Left ventricle myocardium inferior (tissue), 1 donor: ENCODE measurements around the gene MRPS34. TPM values are rescaled to one million over a fixed set of nuclear protein-coding genes. Genes with fewer than 3 reads are reported as not detected.

Experiments used
- DNase-seq: peaks from one replicate; pipeline ENCODE4 v3.0.0-alpha.2; 2020
- H3K27ac ChIP-seq: fragments of 200-600 bp; replicated peaks from 2 replicates; pipeline ENCODE4 v1.8.0; 2021
- H3K27me3 ChIP-seq: fragments of 200-600 bp; 2 replicates; pipeline ENCODE4 v1.8.0; 2021; ENCODE audit warnings: low read depth
- H3K36me3 ChIP-seq: fragments of 200-600 bp; 2 replicates; pipeline ENCODE4 v1.8.0; 2021
- H3K4me1 ChIP-seq: fragments of 200-600 bp; 2 replicates; pipeline ENCODE4 v1.8.0; 2021
- H3K4me3 ChIP-seq: fragments of 200-600 bp; 2 replicates; pipeline ENCODE4 v1.8.0; 2021; ENCODE audit warnings: mild to moderate bottlenecking, moderate library complexity
- H3K9me3 ChIP-seq: fragments of 200-600 bp; replicated peaks from 2 replicates; pipeline ENCODE4 v1.8.0; 2021
- CTCF ChIP-seq: fragments of 200-600 bp; IDR thresholded peaks from 2 replicates; pipeline ENCODE4 v1.8.0; 2021; ENCODE audit warnings: antibody characterized with exemption, mild to moderate bottlenecking, borderline replicate concordance
- intact Hi-C: fragments of 100-400 bp; cut with micrococcal nuclease; formaldehyde crosslinking; loops from one replicate; pipeline ENCODE4 v1.11.0; 2022
- total RNA-seq: library from RNA; stranded (reverse); fragmentation: NEBNext Ultra II Directional; extraction: Animal tissue kit (Norgen Biotek cat#: 25700); gene quantifications from one replicate; pipeline ENCODE4 v1.2.1, GENCODE V29; 2021
- donor health status: DM: no; HTN: yes; CAD: no; lungs with severe emphysema.

Gene MRPS34
- total RNA-seq, 1 donor from 2014 or later, result 78.0 TPM

DNA sequence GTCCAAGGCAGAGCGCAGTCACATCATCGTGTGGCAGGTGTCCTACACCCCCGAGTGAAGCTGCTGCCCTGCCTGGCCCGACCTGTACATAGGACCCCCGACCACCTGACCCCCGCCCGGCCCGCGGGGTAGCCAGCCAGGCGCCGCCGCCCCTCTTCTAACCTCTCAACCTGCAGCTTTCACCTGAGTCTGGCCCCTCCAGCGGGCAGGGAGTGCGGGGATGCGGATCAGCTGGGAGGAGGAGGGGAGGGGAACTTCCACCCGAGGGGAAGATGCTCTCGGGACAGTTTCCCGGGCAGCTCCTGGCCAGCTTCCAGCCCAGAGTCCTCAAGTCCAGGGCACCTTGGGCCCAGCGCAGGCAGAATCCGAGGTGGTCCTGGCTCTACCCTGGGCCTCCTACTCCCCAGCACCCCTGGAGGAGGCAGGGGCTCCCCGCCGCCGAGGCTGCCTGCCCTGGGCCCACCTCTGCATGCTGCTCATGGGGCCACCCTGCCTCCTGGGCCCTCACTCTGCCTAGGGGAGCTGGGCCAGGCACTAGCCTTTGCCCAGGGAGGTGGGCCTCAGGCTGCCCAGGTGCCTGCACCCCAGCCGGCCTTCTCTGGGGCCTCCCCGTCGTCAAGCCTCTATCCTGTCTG lies 4.0 kb downstream of the MRPS34 start:
- Histone ChIP-seq H3K4me3 (no peak overlapping the region), H3K27ac (no peak overlapping the region)
- no peak for DNase-seq

DNA sequence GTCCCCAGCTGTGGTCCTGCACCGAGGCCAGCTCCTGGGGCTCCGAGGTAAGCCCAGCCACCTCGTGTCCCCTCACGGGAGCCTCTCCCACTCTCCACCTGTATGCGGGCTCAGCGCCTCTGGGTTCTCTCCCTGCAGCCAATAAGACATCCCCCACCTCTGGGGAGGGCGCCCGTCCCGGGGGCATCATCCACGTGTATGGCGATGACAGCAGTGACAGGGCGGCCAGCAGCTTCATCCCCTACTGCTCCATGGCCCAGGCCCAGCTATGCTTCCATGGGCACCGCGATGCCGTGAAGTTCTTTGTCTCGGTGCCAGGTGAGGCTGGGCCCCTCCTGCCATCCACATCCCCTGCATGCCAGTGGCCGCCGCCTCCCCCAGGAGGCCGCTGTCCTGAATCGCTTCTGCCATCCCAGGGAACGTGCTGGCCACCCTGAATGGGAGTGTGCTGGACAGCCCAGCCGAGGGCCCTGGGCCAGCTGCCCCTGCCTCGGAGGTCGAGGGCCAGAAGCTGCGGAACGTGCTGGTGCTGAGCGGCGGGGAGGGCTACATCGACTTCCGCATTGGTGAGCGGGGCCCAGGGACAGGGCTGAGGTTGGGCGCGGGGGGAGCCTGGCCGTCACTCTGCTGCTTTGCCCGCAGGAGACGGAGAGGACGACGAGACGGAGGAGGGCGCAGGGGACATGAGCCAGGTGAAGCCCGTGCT lies 4.7 kb downstream of the MRPS34 start:
- intact Hi-C loops, result no loop called here
- Histone ChIP-seq H3K4me3 (no peak overlapping the region), H3K36me3 (peaks cover 59% of the 10 kb centered on the region), H3K27ac (no peak overlapping the region), H3K9me3 (no peaks in the 10 kb centered on the region), H3K4me1 (peaks cover 40% of the 10 kb centered on the region), H3K27me3 (no peaks in the 10 kb centered on the region)
- DNase-seq, result no peak
- TF ChIP-seq CTCF, result no peak

More for the DNA sequence above, 4.0 kb downstream of the MRPS34 start:
- no peak for TF ChIP-seq CTCF
- Histone ChIP-seq H3K9me3 (no peaks in the 10 kb centered on the region), H3K36me3 (peaks cover 55% of the 10 kb centered on the region), H3K27me3 (no peaks in the 10 kb centered on the region), H3K4me1 (peaks cover 46% of the 10 kb centered on the region)
- intact Hi-C loops, result no loop called here

- Histone ChIP-seq H3K9me3 (no peaks in the 10 kb centered on the region), H3K27ac (no peak overlapping the region), H3K4me1 (peaks cover 32% of the 10 kb centered on the region), H3K36me3 (peaks cover 67% of the 10 kb centered on the region), H3K27me3 (no peaks in the 10 kb centered on the region), H3K4me3 (no peak overlapping the region)
- intact Hi-C loops, result no loop called here
- no peak for DNase-seq
- TF ChIP-seq CTCF, result no peak
Observed at GRCh38 chr16:1767116-1767994, 5.6 kb downstream of the MRPS34 start.

DNA sequence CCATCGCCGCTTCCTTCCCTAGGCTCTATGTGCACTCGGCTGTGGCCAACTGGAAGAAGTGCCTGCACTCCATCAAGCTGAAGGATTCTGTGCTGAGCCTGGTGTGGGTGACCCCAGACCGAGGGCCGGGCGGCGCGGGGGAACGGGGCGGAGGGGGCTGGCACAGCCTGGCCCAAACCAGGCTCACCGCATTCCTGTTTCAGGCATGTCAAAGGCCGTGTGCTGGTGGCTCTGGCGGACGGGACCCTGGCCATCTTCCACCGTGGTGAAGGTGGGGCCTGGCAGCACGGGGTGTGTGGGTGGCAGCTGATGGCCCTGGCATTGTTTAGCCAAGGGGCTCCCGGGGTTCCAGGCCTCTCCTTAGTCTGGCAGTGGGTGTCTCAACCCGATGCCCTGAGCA lies 6.2 kb downstream of the MRPS34 start:
- TF ChIP-seq CTCF, result no peak
- no peak overlapping the region for H3K27ac ChIP-seq
- H3K4me3 ChIP-seq, result no peak overlapping the region
- peaks cover 74% of the 10 kb centered on the region for H3K36me3 ChIP-seq
- peaks cover 26% of the 10 kb centered on the region for H3K4me1 ChIP-seq
- intact Hi-C loops, result no loop called here
- no peak for DNase-seq
- no peaks in the 10 kb centered on the region for H3K27me3 ChIP-seq
- H3K9me3 ChIP-seq, result no peaks in the 10 kb centered on the region

GRCh38 chr16:1766231-1766630 lies 6.7 kb downstream of the MRPS34 start:
- no peak for DNase-seq
- no peak for TF ChIP-seq CTCF
- intact Hi-C loops, result no loop called here

More at GRCh38 chr16:1766231-1766630, 6.7 kb downstream of the MRPS34 start:
- Histone ChIP-seq H3K9me3 (no peaks in the 10 kb centered on the region), H3K36me3 (peaks cover 75% of the 10 kb centered on the region), H3K27me3 (no peaks in the 10 kb centered on the region), H3K4me3 (no peak overlapping the region), H3K4me1 (peaks cover 21% of the 10 kb centered on the region), H3K27ac (no peak overlapping the region)
